SK-N-SH (cell line): Measurements from ENCODE around the gene CHRND. TPM values are rescaled to one million over a fixed set of nuclear protein-coding genes. Genes with fewer than 3 reads are reported as not detected.
A peak's percentile ranks its signal among the peaks of the same experiment; 100 is the strongest.
"Not testable (repeated sequence)": the region's sequence is repeated elsewhere in the genome, so short reads cannot be mapped to it uniquely, and the experiment has no call there.

ENCODE experiments used
- CTCF ChIA-PET: fragments of 300-600, 350-600 bp; formaldehyde crosslinking; extraction: SDS; loops from one replicate; lab custom pipeline; 2021; lab: Yijun Ruan, JAX
- POLR2A ChIA-PET: fragments of 350-600 bp; sonication (Branson Sonifier 250); formaldehyde crosslinking; extraction: SDS; loops from one replicate; lab custom pipeline; 2020; ENCODE audit warnings: antibody characterized with exemption, inconsistent platforms; lab: Yijun Ruan, JAX
- DNase-seq: peaks from one replicate; pipeline ENCODE4 v3.0.0; 2012
- H2AFZ ChIP-seq: fragments of 200-600 bp; sonication (generic); 2 replicates; pipeline ENCODE4 v1.8.1; 2016; ENCODE audit warnings: antibody characterized with exemption, mild to moderate bottlenecking, low read depth
- H3F3A ChIP-seq: fragments of 200-600 bp; sonication (generic); replicated peaks from 2 replicates; pipeline ENCODE3; 2016; ENCODE audit warnings: antibody characterized with exemption, mild to moderate bottlenecking; ENCODE audit not compliant: insufficient read depth
- H3K27ac ChIP-seq, 2 experiments: fragments of 200-500 bp in 1 of 2; fragments of 200-600 bp in 1 of 2; sonication (Bioruptor generic) in 1 of 2; sonication (generic), shearing (Covaris generic) in 1 of 2; 2 replicates each; pipeline versions ENCODE4 v1.5.1 to v1.6.1; 2014 to 2016; ENCODE audit warnings: low read depth in 2 of 2, inconsistent platforms in 1 of 2, low read length in 1 of 2, mild to moderate bottlenecking in 1 of 2, mixed read lengths in 1 of 2
- H3K27me3 ChIP-seq: fragments of 200-600 bp; sonication (generic), shearing (Covaris generic); 2 replicates; pipeline ENCODE4 v1.6.1; 2016; ENCODE audit warnings: mixed run types; ENCODE audit not compliant: insufficient read depth
- H3K36me3 ChIP-seq, 2 experiments: fragments of 200-500 bp in 1 of 2; fragments of 200-600 bp in 1 of 2; sonication (Bioruptor generic) in 1 of 2; sonication (generic) in 1 of 2; replicated peaks in 1 of 2; 2 replicates each; pipeline versions ENCODE3 to v1.5.1; 2014 to 2016; ENCODE audit warnings: low read length in 1 of 2, mild to moderate bottlenecking in 1 of 2; ENCODE audit not compliant: insufficient read depth in 2 of 2, control insufficient read depth in 1 of 2
- H3K4me1 ChIP-seq, 2 experiments: fragments of 200-500 bp in 1 of 2; fragments of 200-600 bp in 1 of 2; sonication (Bioruptor generic) in 1 of 2; sonication (generic), shearing (Covaris generic) in 1 of 2; 2 replicates each; pipeline versions ENCODE4 v1.5.1 to v1.6.1; 2014 to 2016; ENCODE audit warnings: low read depth in 1 of 2, low read length in 1 of 2, mixed run types in 1 of 2; ENCODE audit not compliant: insufficient read depth in 2 of 2, control insufficient read depth in 1 of 2
- H3K4me2 ChIP-seq: fragments of 200-600 bp; sonication (generic), shearing (Covaris generic); 2 replicates; pipeline ENCODE4 v1.6.1; 2017; ENCODE audit warnings: mixed run types
- H3K4me3 ChIP-seq, 2 experiments: fragments of 200-500 bp in 1 of 2; fragments of 200-600 bp in 1 of 2; sonication (Bioruptor generic) in 1 of 2; sonication (generic), shearing (Covaris generic) in 1 of 2; 2 replicates each; pipeline versions ENCODE4 v1.5.1 to v1.8.1; 2014 to 2016; ENCODE audit warnings: low read depth in 2 of 2, inconsistent platforms in 1 of 2, low read length in 1 of 2, mild to moderate bottlenecking in 1 of 2, mixed read lengths in 1 of 2, moderate library complexity in 1 of 2
- H3K79me2 ChIP-seq: fragments of 200-600 bp; sonication (generic); 2 replicates; pipeline ENCODE4 v1.8.1; 2017; ENCODE audit warnings: mild to moderate bottlenecking; ENCODE audit not compliant: insufficient read depth
- H3K9ac ChIP-seq: fragments of 200-600 bp; sonication (generic); 2 replicates; pipeline ENCODE4 v1.6.1; 2017; ENCODE audit warnings: mixed run types
- H3K9me2 ChIP-seq: fragments of 200-600 bp; sonication (generic); 2 replicates; pipeline ENCODE4 v1.6.1; 2017; ENCODE audit warnings: mixed run types
- H3K9me3 ChIP-seq: fragments of 200-600 bp; sonication (generic); 2 replicates; pipeline ENCODE4 v1.6.1; 2017; ENCODE audit warnings: mixed run types, mild to moderate bottlenecking, moderate library complexity
- H4K20me1 ChIP-seq: fragments of 200-600 bp; sonication (generic); 2 replicates; pipeline ENCODE4 v1.6.1; 2017; ENCODE audit warnings: mild to moderate bottlenecking, mixed run types; ENCODE audit not compliant: insufficient read depth
- ELF1 ChIP-seq: IDR thresholded peaks from 2 replicates; pipeline ENCODE4 v1.4.0; 2012
- EZH2phosphoT487 ChIP-seq: fragments of 200-600 bp; sonication (generic); IDR thresholded peaks from 2 replicates; pipeline ENCODE4 v1.6.1; 2017; ENCODE audit warnings: low read depth, mixed run types, mild to moderate bottlenecking, antibody characterized with exemption, moderate library complexity, borderline replicate concordance
- FOXJ3 ChIP-seq: sonication (generic); formaldehyde crosslinking; IDR thresholded peaks from 2 replicates; pipeline ENCODE4 v1.5.1; 2020; ENCODE audit warnings: mild to moderate bottlenecking, missing genetic modification reagents
- FOXM1 ChIP-seq: IDR thresholded peaks from 2 replicates; pipeline ENCODE4 v1.4.0; 2012; ENCODE audit warnings: low read depth, mild to moderate bottlenecking
- MEF2A ChIP-seq: IDR thresholded peaks from 2 replicates; pipeline ENCODE4 v1.4.0; 2012; ENCODE audit warnings: low read depth, borderline replicate concordance
- MXI1 ChIP-seq: IDR thresholded peaks from 2 replicates; pipeline ENCODE4 v1.6.1; 2012; ENCODE audit warnings: mild to moderate bottlenecking, low read depth, low read length, improper control_type of control experiment
- NFIC ChIP-seq: IDR thresholded peaks from 2 replicates; pipeline ENCODE4 v1.4.0; 2012; ENCODE audit warnings: borderline replicate concordance
- NRF1 ChIP-seq: IDR thresholded peaks from 2 replicates; pipeline ENCODE4 v1.6.1; 2012; ENCODE audit warnings: low read depth, mild to moderate bottlenecking, low read length
- POLR2AphosphoS5 ChIP-seq: IDR thresholded peaks from 2 replicates; pipeline ENCODE4 v1.6.1; 2012; ENCODE audit warnings: low read depth, low read length
- TAF1 ChIP-seq: IDR thresholded peaks from 2 replicates; pipeline ENCODE4 v1.6.1; 2012; ENCODE audit warnings: low read depth, mild to moderate bottlenecking, low read length, moderate library complexity, borderline replicate concordance
- TCF12 ChIP-seq: IDR thresholded peaks from 2 replicates; pipeline ENCODE4 v1.4.0; 2012
- TEAD4 ChIP-seq: IDR thresholded peaks from 2 replicates; pipeline ENCODE4 v1.4.0; 2012; ENCODE audit warnings: mild to moderate bottlenecking, borderline replicate concordance; ENCODE audit not compliant: insufficient read depth
- YY1 ChIP-seq: IDR thresholded peaks from 2 replicates; pipeline ENCODE4 v1.4.0; 2012; ENCODE audit warnings: low read depth, mild to moderate bottlenecking
- WGBS: methylation state at CpG from one replicate; pipeline ENCODE4 v1.1.6; 2017; ENCODE audit warnings: low lambda C conversion rate; 5-methylcytosine and 5-hydroxymethylcytosine counted together
- polyA plus RNA-seq, 3 experiments: library from polyadenylated mRNA; depleted of rRNA; stranded (reverse); fragments of >200 nt; gene quantifications; 2 replicates each; pipeline ENCODE4 v1.2.3, GENCODE V29; 2012
- TF ChIP-seq, protein P1 (sequence below): fragments of 200-600 bp; sonication (generic); IDR thresholded peaks from 2 replicates; pipeline ENCODE4 v1.6.1; 2017; ENCODE audit warnings: antibody characterized with exemption, mild to moderate bottlenecking, moderate library complexity
- TF ChIP-seq, protein P2 (sequence below): fragments of 150-350 bp; IDR thresholded peaks from 2 replicates; pipeline ENCODE4 v1.6.1; 2016; ENCODE audit warnings: mild to moderate bottlenecking, low read depth, low read length
- TF ChIP-seq, protein P3 (sequence below): IDR thresholded peaks from 2 replicates; pipeline ENCODE4; 2012

Gene CHRND
- polyA plus RNA-seq, 1 of the 3 experiments (the other 2 are of a cell fraction), result 0.12 TPM

DNA sequence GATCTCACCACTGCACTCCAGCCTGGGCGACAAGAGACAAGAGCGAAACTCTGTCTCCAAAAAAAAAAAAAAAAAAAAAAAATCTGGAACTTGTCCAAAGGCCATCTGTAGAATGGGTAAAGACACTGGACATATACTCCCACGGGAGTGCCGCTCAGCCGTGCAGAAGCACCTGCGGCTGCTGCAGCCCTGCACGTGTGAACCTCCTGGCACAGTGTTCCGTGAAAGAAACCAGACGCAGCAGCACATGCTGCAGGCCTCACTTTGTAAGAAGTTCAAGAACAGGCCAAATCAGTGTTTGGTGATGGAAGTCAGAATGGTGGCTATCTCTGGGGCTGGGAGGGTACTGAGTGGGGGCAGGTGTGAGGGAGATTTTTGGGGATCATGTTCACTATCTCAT lies 6.5 kb downstream of the CHRND start:
- H2AFZ ChIP-seq, result no peak overlapping the region
- peak; percentile 65 for DNase-seq
- no peak overlapping the region for H3K4me3 ChIP-seq
- no peak overlapping the region for H3K27ac ChIP-seq
- H3K9me3 ChIP-seq, result no peaks in the 10 kb centered on the region
- H3K79me2 ChIP-seq, result no peaks in the 10 kb centered on the region
- 51% methylated on average over 9 of the region's 9 CpGs for WGBS
- H4K20me1 ChIP-seq, result no peaks in the 10 kb centered on the region
- H3K36me3 ChIP-seq, result no peaks in the 10 kb centered on the region
- no peak overlapping the region for H3K9ac ChIP-seq
- H3F3A ChIP-seq, result no peaks in the 10 kb centered on the region
- ChIA-PET POLR2A (no interaction called here), CTCF (interaction anchor here (0.6 to 5.4 kb wide), 5 partner anchors 11 to 205 kb away, joined by 3 to 32 read pairs (median 4); partner anchors contain the start of gene PRSS56)
- H3K4me1 ChIP-seq, result peaks cover 0 to 5% of the 10 kb centered on the region in 2 experiments; a peak in 1 of 4 replicates
- H3K9me2 ChIP-seq, result no peaks in the 10 kb centered on the region
- TF ChIP-seq MXI1 (peak; percentile 53; the same call in 1 of the 2 replicates), NFIC (no peak)
- no peaks in the 10 kb centered on the region for H3K27me3 ChIP-seq
- no peak overlapping the region for H3K4me2 ChIP-seq

DNA sequence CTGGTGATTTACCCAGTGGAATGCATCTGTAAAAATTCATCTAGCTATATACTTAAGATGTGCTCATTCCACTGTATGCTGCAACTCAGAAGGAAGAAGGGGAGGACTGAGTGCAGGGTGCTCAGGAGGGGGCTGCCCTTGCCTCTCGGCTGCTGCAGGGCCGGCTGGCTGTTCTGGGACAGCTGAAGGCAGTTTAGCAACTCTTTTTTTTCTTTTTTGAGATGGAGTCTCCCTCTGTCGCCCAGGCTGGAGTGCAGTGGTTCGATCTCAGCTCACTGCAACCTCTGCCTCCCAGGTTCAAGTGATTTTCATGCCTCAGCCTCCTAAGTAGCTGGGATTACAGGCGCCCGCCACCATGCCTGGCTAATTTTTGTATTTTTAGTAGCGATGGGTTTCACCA lies 6.9 kb downstream of the CHRND start:
- H3K79me2 ChIP-seq, H3K36me3 ChIP-seq, H2AFZ ChIP-seq, H3K4me3 ChIP-seq, H3K27me3 ChIP-seq, H3K9me2 ChIP-seq, H3K4me2 ChIP-seq, H3K4me1 ChIP-seq, H3F3A ChIP-seq, H3K9ac ChIP-seq, DNase-seq, H3K9me3 ChIP-seq, H3K27ac ChIP-seq, POLR2A ChIA-PET, H4K20me1 ChIP-seq: not testable (repeated sequence)
- WGBS, result 79% methylated on average over 5 of the region's 7 CpGs
- CTCF ChIA-PET, result interaction anchor here (0.6 to 5.4 kb wide), 6 partner anchors 10 to 206 kb away, joined by 3 to 32 read pairs (median 4); partner anchors contain the start of gene PRSS56

DNA sequence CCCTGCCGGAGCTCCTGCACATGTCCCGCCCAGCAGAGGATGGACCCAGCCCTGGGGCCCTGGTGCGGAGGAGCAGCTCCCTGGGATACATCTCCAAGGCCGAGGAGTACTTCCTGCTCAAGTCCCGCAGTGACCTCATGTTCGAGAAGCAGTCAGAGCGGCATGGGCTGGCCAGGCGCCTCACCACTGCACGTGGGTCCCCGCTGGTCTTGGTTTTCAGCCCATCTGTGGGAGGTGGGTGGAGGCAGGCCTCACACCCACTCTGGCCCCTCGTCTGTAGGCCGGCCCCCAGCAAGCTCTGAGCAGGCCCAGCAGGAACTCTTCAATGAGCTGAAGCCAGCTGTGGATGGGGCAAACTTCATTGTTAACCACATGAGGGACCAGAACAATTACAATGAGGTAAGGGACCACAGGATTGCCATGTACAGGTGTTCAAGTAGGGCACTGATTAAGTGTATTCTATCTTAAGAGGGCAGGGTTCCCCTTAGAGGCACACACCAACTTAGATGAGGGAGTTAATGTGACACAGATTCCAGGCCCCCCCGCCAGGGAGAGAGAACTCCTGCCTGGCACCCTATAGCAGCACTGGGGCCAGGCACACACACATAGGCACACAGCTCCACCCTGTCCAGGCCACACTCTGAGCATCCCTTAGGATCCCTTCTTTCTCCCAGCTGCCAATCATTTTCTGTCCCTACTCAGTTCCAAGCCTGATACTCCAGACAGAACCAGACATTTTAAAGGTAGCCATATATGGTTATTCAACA lies 8.2 kb downstream of the CHRND start:
- Histone ChIP-seq H3K27ac (no peak overlapping the region), H3K9me3 (no peaks in the 10 kb centered on the region), H4K20me1 (no peaks in the 10 kb centered on the region), H3K4me3 (no peak overlapping the region), H3K9ac (no peak overlapping the region), H3K4me1 (peaks cover 0 to 5% of the 10 kb centered on the region in 2 experiments; a peak in 1 of 4 replicates), H3K27me3 (no peaks in the 10 kb centered on the region), H3K79me2 (no peaks in the 10 kb centered on the region), H3K9me2 (no peaks in the 10 kb centered on the region), H3F3A (no peaks in the 10 kb centered on the region), H3K36me3 (no peaks in the 10 kb centered on the region), H3K4me2 (no peak overlapping the region), H2AFZ (no peak overlapping the region)
- CTCF ChIA-PET, result interaction anchor here (0.9 to 5.4 kb wide), 2 partner anchors 12 to 634 kb away, joined by 3 to 32 read pairs; partner anchors contain the start of gene PRSS56
- POLR2A ChIA-PET, result no interaction called here
- WGBS, result 90% methylated on average over 4 of the region's 13 CpGs
- no peak for DNase-seq
- TF ChIP-seq, protein P1, sequence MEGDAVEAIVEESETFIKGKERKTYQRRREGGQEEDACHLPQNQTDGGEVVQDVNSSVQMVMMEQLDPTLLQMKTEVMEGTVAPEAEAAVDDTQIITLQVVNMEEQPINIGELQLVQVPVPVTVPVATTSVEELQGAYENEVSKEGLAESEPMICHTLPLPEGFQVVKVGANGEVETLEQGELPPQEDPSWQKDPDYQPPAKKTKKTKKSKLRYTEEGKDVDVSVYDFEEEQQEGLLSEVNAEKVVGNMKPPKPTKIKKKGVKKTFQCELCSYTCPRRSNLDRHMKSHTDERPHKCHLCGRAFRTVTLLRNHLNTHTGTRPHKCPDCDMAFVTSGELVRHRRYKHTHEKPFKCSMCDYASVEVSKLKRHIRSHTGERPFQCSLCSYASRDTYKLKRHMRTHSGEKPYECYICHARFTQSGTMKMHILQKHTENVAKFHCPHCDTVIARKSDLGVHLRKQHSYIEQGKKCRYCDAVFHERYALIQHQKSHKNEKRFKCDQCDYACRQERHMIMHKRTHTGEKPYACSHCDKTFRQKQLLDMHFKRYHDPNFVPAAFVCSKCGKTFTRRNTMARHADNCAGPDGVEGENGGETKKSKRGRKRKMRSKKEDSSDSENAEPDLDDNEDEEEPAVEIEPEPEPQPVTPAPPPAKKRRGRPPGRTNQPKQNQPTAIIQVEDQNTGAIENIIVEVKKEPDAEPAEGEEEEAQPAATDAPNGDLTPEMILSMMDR, result no peak
- TF ChIP-seq EZH2phosphoT487, result no peak
- TF ChIP-seq, protein P2, sequence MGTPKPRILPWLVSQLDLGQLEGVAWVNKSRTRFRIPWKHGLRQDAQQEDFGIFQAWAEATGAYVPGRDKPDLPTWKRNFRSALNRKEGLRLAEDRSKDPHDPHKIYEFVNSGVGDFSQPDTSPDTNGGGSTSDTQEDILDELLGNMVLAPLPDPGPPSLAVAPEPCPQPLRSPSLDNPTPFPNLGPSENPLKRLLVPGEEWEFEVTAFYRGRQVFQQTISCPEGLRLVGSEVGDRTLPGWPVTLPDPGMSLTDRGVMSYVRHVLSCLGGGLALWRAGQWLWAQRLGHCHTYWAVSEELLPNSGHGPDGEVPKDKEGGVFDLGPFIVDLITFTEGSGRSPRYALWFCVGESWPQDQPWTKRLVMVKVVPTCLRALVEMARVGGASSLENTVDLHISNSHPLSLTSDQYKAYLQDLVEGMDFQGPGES, result no peak
- TF ChIP-seq, protein P3, sequence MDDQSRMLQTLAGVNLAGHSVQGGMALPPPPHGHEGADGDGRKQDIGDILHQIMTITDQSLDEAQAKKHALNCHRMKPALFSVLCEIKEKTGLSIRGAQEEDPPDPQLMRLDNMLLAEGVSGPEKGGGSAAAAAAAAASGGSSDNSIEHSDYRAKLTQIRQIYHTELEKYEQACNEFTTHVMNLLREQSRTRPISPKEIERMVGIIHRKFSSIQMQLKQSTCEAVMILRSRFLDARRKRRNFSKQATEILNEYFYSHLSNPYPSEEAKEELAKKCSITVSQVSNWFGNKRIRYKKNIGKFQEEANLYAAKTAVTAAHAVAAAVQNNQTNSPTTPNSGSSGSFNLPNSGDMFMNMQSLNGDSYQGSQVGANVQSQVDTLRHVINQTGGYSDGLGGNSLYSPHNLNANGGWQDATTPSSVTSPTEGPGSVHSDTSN, result no peak
- no peak for TF ChIP-seq NRF1
- no peak for TF ChIP-seq TAF1
- no peak for TF ChIP-seq MEF2A
- TF ChIP-seq POLR2AphosphoS5, result no peak
- TF ChIP-seq FOXM1, result no peak
- no peak for TF ChIP-seq ELF1
- no peak for TF ChIP-seq TEAD4
- TF ChIP-seq NFIC, result no peak
- TF ChIP-seq TCF12, result no peak
- TF ChIP-seq YY1, result no peak
- TF ChIP-seq FOXJ3 (CRISPR knock-in tag), result no peak
